D721Med (cell line): ENCODE measurements around the gene SERTAD1.
"Not testable (repeated sequence)": the region's sequence is repeated elsewhere in the genome, so short reads cannot be mapped to it uniquely, and the experiment has no call there.

Experiments
- DNase-seq: peaks from one replicate; pipeline ENCODE4 v3.0.0; 2011; ENCODE audit warnings: low spot score; ENCODE audit not compliant: insufficient read length
- FAIRE-seq: peaks from 2 replicates; lab custom pipeline; 2011; peaks lifted over from hg19 to GRCh38; lab: Jason Lieb, UNC
- TF ChIP-seq, protein P1 (sequence below): IDR thresholded peaks from 2 replicates; pipeline ENCODE4 v1.5.1; 2012; ENCODE audit warnings: mild to moderate bottlenecking, control low read depth; ENCODE audit not compliant: insufficient read depth; ENCODE audit errors: missing control alignments

Gene SERTAD1

DNA sequence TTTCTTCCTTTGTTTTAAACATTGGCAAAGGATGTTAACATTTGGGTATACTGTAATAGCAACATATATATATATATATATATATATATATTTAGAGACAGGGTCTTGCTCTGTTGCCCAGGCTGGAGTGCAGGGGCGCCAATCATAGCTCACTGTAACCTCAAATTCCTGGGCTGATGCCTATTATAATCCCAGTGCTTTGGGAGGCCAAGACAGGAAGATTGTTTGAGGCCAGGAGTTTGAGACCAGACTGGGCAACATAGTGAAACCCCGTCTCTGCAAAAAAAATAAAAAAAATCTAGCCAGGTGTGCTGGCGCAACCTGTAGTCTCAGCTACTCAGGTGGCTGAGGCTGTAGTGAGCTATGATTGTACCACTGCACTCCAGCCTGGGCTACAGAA is 34.4 kb upstream of the SERTAD1 start:
- TF ChIP-seq, protein P1, sequence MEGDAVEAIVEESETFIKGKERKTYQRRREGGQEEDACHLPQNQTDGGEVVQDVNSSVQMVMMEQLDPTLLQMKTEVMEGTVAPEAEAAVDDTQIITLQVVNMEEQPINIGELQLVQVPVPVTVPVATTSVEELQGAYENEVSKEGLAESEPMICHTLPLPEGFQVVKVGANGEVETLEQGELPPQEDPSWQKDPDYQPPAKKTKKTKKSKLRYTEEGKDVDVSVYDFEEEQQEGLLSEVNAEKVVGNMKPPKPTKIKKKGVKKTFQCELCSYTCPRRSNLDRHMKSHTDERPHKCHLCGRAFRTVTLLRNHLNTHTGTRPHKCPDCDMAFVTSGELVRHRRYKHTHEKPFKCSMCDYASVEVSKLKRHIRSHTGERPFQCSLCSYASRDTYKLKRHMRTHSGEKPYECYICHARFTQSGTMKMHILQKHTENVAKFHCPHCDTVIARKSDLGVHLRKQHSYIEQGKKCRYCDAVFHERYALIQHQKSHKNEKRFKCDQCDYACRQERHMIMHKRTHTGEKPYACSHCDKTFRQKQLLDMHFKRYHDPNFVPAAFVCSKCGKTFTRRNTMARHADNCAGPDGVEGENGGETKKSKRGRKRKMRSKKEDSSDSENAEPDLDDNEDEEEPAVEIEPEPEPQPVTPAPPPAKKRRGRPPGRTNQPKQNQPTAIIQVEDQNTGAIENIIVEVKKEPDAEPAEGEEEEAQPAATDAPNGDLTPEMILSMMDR = no peak
- FAIRE-seq (no peak), DNase-seq (no peak)

DNA sequence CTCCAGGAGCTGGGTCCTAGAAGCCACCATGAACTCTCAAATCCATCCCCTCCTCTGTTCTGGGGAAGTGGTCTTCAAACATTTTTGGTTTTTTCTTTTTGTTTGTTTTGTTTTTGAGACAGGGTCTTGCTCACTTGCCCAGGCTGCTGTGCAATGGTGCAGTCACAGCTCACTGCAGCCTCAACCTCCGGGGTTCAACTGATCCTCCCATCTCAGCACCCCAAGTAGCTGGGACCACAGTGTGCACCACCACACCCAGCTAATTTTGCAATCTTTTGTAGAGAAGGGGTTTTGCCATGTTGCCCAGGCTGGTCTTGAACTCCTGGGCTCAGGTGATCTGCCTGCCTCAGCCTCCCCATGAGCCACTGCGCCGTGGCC is 32.8 kb upstream of the SERTAD1 start:
- FAIRE-seq = no peak
- TF ChIP-seq, protein P1 = no peak
- DNase-seq = no peak

DNA sequence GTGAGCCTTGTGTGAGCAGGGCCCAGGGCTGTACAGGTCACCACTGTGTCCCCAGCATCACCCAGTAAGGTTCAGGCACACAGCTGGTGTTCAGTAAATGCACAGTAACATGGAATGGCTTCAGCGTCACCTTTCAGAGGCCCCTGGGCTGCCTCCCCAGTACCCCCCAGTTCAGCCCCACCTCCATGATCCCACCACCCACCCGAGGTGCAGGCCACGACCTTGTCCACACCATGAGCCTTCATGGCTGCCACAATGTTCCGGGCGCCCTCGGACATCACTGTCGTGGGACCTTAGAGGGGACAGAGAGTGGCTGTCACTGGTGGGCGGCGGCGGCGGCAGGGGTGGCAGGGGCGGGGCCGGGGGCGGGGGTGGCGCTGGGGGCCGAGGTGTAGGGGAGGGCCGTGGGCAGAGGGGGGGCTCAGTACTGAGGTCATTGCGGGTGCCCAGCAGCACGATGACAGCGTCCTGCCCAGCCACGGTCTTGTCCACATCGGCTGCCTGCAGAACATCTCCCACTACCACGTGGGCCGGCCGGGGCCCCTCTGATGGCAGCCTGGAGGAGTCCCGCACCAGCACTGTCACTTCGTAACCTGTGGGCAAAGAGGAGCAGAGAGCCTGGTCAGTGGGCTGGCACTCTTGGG is 32.3 kb upstream of the SERTAD1 start:
- DNase-seq (no peak), FAIRE-seq (no peak)
- TF ChIP-seq, protein P1 = no peak

DNA sequence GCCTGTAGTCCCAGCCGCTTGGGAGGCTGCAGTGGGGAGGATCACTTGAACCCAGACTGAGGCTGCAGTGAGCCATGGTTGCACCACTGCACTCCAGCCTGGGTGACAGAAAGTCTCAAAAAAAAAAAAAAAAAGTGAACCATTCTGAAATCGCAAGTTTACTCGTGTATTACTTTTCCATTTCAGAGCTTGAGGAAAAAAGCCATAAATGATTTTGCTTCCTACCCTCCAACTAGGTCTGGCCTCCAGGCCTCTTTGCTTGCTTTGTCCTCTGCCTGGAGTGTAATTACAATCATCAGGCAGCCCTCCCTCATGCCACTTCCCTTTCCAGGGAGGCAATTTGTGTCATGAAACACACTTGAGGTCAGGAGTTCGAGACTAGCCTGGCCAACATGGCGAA is 31.3 kb upstream of the SERTAD1 start:
- no peak for DNase-seq
- TF ChIP-seq, protein P1 = no peak
- FAIRE-seq = no peak

DNA sequence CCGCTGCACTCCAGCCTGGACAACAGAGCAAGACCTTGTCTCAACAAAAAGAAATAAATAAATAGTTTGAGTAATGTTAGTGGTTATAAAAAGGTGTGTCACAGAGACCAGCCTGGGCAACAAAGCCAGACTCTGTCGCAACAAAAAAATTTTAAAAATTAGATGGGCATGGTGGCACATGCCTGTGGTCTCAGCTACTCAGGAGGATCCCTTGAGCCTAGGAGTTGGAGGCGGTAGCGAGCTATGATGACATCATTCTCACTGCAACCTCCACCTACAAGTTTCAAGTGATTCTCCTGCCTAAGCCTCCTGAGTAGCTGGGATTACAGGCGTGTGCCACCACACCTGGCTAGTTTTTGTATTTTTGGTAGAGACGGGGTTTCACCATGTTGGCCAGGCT is 28.2 kb upstream of the SERTAD1 start:
- DNase-seq, FAIRE-seq: not testable (repeated sequence)

DNA sequence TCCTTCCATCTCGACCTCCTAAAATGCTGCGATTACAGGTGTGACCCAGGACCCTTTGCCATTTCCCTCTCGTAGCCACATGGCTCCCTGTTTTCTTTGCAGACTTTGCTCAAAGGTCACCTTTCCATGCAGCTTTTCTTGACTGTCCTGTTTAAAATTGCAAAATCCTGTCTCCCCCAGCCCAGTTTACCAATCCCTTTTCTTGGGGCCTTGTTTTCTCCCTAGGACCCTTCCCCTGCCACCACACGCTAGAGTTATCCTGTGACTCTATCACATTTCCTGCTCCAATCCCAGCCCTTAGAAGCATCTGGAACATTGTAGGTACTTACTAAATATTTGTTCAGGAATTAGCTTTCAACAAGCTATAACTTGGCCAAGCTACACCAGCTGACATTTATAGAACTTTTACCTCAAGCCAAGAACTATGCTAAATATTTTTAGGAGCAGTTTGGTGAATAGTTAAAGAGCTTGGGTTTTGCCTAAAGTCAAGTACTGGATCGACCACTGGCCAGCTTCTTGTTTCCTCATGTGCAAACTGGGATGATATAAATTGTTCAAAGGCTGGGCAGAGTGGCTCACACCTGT is 27.5 kb upstream of the SERTAD1 start:
- no peak for DNase-seq
- no peak for FAIRE-seq
- TF ChIP-seq, protein P1 = no peak

DNA sequence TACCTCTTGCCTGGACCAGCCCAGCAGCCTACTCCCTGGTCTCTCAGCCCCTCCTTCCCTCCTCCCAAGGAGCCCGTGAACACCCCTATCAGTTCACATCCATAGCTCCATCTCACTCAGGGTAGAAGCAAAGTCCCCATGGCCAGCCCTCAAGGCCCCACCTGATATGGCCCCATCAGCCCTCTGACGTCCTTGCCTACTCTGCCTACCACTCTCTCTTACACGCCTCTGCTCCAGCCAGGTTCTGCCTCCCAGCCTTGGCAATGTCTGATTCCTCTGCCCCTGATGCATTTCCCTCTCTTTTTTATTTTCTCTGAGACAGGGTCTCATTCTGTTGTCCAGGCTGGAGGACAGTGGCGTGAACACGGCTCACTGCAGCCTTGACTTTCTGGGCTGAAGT is 26.2 kb upstream of the SERTAD1 start:
- DNase-seq (no peak), FAIRE-seq (no peak)
- TF ChIP-seq, protein P1 = no peak
